Adrenal gland (tissue), 12 donors: ENCODE measurements around the gene MTCH1. TPM values are rescaled to one million over a fixed set of nuclear protein-coding genes. Genes with fewer than 3 reads are reported as not detected.

Source experiments
- DNase-seq, 7 donors: peaks; one replicate each; pipeline ENCODE4 v3.0.0-alpha.2; 2019 to 2020
- H3K27ac ChIP-seq, 5 donors: fragments of 200-600 bp; sonication (generic) in 4 of 5; 1 replicate in 3 of 5; 2 replicates in 2 of 5; pipeline versions ENCODE4 v1.5.1 to v1.8.0; 2016 to 2020; ENCODE audit warnings: mild to moderate bottlenecking in 1 of 5
- H3K27me3 ChIP-seq: fragments of 200-600 bp; 2 replicates; pipeline ENCODE4 v1.8.0; 2021
- H3K36me3 ChIP-seq, 2 donors: fragments of 200-600 bp; replicated peaks in 1 of 2; 1 replicate in 1 of 2; 2 replicates in 1 of 2; pipeline versions ENCODE4 v1.5.1 to v1.8.0; 2018 to 2022
- H3K4me1 ChIP-seq, 2 donors: fragments of 200-600 bp; replicated peaks in 1 of 2; 1 replicate in 1 of 2; 2 replicates in 1 of 2; pipeline versions ENCODE4 v1.5.1 to v1.8.0; 2018 to 2021
- H3K4me3 ChIP-seq, 4 donors: fragments of 200-600 bp; sonication (generic) in 3 of 4; one replicate each; pipeline ENCODE4 v1.5.1; 2016 to 2018
- H3K9me3 ChIP-seq, 3 donors: fragments of 200-600 bp; sonication (generic) in 1 of 3; replicated peaks in 1 of 3; 1 replicate in 2 of 3; 2 replicates in 1 of 3; pipeline versions ENCODE4 v1.5.1 to v1.8.0; 2016 to 2021
- POLR2A ChIP-seq, 2 donors: fragments of 450-650 bp; IDR thresholded peaks; one replicate each; pipeline ENCODE4 v1.6.1; 2017; ENCODE audit warnings: antibody characterized with exemption in 2 of 2, mild to moderate bottlenecking in 2 of 2, moderate library complexity in 1 of 2
- WGBS, 4 donors: extraction: QIAGEN DNeasy Blood & Tissue Kit in 2 of 4; methylation state at CpG; one replicate each; pipeline versions ENCODE4 v1.1.5 to v1.1.7; 2013 to 2017; 5-methylcytosine and 5-hydroxymethylcytosine counted together
- intact Hi-C, 2 donors: fragments of 100-400 bp; cut with DNase I; formaldehyde crosslinking; loops; one replicate each; pipeline versions ENCODE4 v1.14.1 to v1.15.0; 2022 to 2023
- polyA plus RNA-seq, 3 donors: library from polyadenylated mRNA; stranded (reverse); fragments of 200-250 nt in 2 of 3; fragments of 350-450 nt in 1 of 3; fragmentation: Illumina TruSeq in 1 of 3; extraction: RNeasy Lipid Tissue Mini Kit (QIAGEN cat#74804) in 1 of 3; gene quantifications; one replicate each; pipeline ENCODE4 v1.2.3, GENCODE V29; 2013 to 2014
- total RNA-seq, 9 donors: library from RNA; depleted of rRNA in 4 of 9; stranded (reverse); fragments of >200 nt in 4 of 9; fragments of 120-200 nt in 1 of 9; fragmentation: NEBNext Ultra II Directional in 1 of 9; extraction: Animal tissue kit (Norgen Biotek cat#: 25700) in 1 of 9; gene quantifications; one replicate each; pipeline versions ENCODE4 v1.1.0 to v1.2.4, GENCODE V29; 2013 to 2023
- TF ChIP-seq, protein P1 (sequence below), 6 experiments: fragments of 450-650 bp in 4 of 6; fragments of 200-600 bp in 2 of 6; sonication (generic) in 1 of 6; IDR thresholded peaks; 1 replicate in 5 of 6; 2 replicates in 1 of 6; pipeline versions ENCODE4 v1.5.1 to v1.8.0; 2016 to 2021; ENCODE audit warnings: antibody characterized with exemption in 6 of 6, mild to moderate bottlenecking in 2 of 6, moderate library complexity in 1 of 6
- donor health status: healthy with polysubstance abuse.
- donor health status: Bipolar disorder and iron deficiency.
- donor health status: DM: yes; HTN: yes; CAD: no.
- donor health status: DM: no; HTN: no; CAD: no.
- donor health status: DM: no; HTN: no; CAD: no.
- donor health status: DM: yes; HTN: yes; CAD: no.

MTCH1 gene
- total and polyA plus RNA-seq, 12 donors: 116 to 523 (median 338) TPM

GRCh38 chr6:36976931-36977330 is 9.1 kb downstream of the MTCH1 start:
- peak overlapping the region in 4 of 5 donors; percentile 60 to 90 (median 72) for H3K27ac ChIP-seq
- no peak overlapping the region for H3K4me3 ChIP-seq
- 50 to 70% (median 60%) methylated on average over 6 of the region's 6 CpGs for WGBS, 4 donors
- no peaks in the 10 kb centered on the region for H3K9me3 ChIP-seq
- peak; percentile 52 to 80 (median 75) for DNase-seq
- H3K27me3 ChIP-seq: no peaks in the 10 kb centered on the region
- peaks cover 0 to 75% of the 10 kb centered on the region in 2 donors for H3K36me3 ChIP-seq
- H3K4me1 ChIP-seq: peaks cover 17 to 48% of the 10 kb centered on the region in 2 donors
- intact Hi-C loops: loop anchor here (5.0 to 10.0 kb wide), 3 partner anchors 52 to 90 kb away; partner anchors contain the start of gene C6orf89 (in 1 of the 2)
- TF ChIP-seq POLR2A (IDR thresholded peaks at IDR 0.05): peak in 1 of 2 donors; percentile 40
- TF ChIP-seq, protein P1, sequence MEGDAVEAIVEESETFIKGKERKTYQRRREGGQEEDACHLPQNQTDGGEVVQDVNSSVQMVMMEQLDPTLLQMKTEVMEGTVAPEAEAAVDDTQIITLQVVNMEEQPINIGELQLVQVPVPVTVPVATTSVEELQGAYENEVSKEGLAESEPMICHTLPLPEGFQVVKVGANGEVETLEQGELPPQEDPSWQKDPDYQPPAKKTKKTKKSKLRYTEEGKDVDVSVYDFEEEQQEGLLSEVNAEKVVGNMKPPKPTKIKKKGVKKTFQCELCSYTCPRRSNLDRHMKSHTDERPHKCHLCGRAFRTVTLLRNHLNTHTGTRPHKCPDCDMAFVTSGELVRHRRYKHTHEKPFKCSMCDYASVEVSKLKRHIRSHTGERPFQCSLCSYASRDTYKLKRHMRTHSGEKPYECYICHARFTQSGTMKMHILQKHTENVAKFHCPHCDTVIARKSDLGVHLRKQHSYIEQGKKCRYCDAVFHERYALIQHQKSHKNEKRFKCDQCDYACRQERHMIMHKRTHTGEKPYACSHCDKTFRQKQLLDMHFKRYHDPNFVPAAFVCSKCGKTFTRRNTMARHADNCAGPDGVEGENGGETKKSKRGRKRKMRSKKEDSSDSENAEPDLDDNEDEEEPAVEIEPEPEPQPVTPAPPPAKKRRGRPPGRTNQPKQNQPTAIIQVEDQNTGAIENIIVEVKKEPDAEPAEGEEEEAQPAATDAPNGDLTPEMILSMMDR (IDR thresholded peaks at IDR 0.05): no peak

GRCh38 chr6:36976509-36976908 is 9.5 kb downstream of the MTCH1 start:
- Histone ChIP-seq H3K4me3 (no peak overlapping the region), H3K36me3 (peaks cover 0 to 78% of the 10 kb centered on the region in 2 donors), H3K4me1 (peaks cover 17 to 45% of the 10 kb centered on the region in 2 donors), H3K27me3 (no peaks in the 10 kb centered on the region), H3K9me3 (no peaks in the 10 kb centered on the region), H3K27ac (peak overlapping the region in 4 of 5 donors; percentile 60 to 90 (median 72))
- intact Hi-C loops: loop anchor here (5.0 to 10.0 kb wide), 3 partner anchors 52 to 89 kb away; partner anchors contain the start of gene C6orf89 (in 1 of the 2)
- 76 to 84% (median 78%) methylated on average over 5 to 7 of the region's 7 CpGs for WGBS, 4 donors
- no peak for TF ChIP-seq POLR2A (IDR thresholded peaks at IDR 0.05)
- DNase-seq: no peak

DNA sequence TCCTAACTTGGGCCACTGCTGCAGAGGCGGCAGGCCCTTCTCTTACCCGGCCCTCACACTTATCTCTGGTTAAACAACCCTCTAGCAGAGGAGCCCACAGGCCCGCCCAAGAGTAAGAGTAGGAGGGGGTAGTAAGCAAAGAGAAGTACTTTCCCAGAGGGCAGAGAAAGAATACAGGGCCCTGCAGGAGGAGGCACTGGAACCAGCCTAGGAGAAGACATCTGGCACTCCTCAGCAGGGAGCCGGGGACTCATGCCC is 10.1 kb downstream of the MTCH1 start:
- no peaks in the 10 kb centered on the region for H3K27me3 ChIP-seq
- TF ChIP-seq POLR2A (IDR thresholded peaks at IDR 0.05): no peak
- TF ChIP-seq, protein P1 (IDR thresholded peaks at IDR 0.05): no peak
- H3K4me3 ChIP-seq: no peak overlapping the region
- H3K9me3 ChIP-seq: no peaks in the 10 kb centered on the region
- H3K27ac ChIP-seq: peak overlapping the region in 3 of 5 donors; percentile 28 to 90 (median 60)
- peak in 1 of 7 donors; percentile 20 for DNase-seq
- intact Hi-C loops: loop anchor here (5.0 to 10.0 kb wide), 3 partner anchors 51 to 89 kb away; partner anchors contain the start of gene C6orf89 (in 1 of the 2)
- H3K4me1 ChIP-seq: peaks cover 17 to 39% of the 10 kb centered on the region in 2 donors
- 87 to 97% (median 90%) methylated on average over 2 to 4 of the region's 4 CpGs for WGBS, 4 donors
- peaks cover 0 to 78% of the 10 kb centered on the region in 2 donors for H3K36me3 ChIP-seq

DNA sequence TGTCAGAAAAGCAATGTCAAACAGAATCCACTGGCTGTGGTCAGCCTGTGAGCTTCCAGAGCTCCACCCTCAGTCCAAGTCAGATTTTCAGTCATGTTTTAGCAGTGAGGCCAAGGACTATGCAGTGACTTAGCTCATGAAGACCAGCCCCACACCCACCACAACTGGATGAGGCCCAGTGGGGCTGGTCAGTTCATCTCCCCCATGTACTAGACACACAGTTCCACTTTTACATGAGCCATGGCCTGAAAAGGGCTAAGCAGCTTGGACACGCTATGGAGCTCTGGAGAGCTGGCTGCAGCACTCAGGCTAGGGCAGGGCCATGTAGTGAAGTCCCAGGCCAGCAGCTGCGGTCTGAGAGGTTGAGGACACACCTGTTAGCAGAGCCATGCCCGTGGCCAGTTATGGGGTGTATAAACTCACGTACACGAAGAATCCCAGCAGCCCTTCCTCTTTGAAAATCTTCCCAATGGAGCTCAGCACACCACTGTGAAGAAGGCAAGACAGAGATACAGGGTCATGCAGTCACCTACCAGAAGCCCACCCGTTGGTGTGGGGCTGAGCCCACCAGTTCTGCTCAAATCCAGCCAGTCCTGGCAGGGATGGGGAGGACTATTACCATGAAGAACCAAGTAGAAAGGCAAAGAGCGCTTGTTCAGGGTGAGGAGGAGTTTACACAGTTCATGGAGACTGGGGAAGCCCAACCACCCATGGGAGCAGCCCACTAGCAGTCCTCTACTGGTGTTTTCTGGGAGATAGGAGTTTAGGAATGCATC is 10.6 kb downstream of the MTCH1 start:
- peak in 1 of 7 donors; percentile 21 for DNase-seq
- H3K4me3 ChIP-seq: no peak overlapping the region
- no peaks in the 10 kb centered on the region for H3K9me3 ChIP-seq
- intact Hi-C loops: loop anchor here (5.0 to 10.0 kb wide), 3 partner anchors 51 to 88 kb away; partner anchors contain the start of gene C6orf89 (in 1 of the 2)
- TF ChIP-seq, protein P1 (IDR thresholded peaks at IDR 0.05): no peak
- no peak for TF ChIP-seq POLR2A (IDR thresholded peaks at IDR 0.05)
- peak overlapping the region in 2 of 5 donors; percentile 6 to 28 for H3K27ac ChIP-seq
- no peaks in the 10 kb centered on the region for H3K27me3 ChIP-seq
- peaks cover 0 to 81% of the 10 kb centered on the region in 2 donors for H3K36me3 ChIP-seq
- WGBS, 4 donors: 85 to 95% (median 90%) methylated on average over 6 to 7 of the region's 7 CpGs
- H3K4me1 ChIP-seq: peaks cover 17 to 34% of the 10 kb centered on the region in 2 donors
